ENCODE results near the gene COBLL1.
"Not testable (repeated sequence)": the region's sequence is repeated elsewhere in the genome, so short reads cannot be mapped to it uniquely, and the experiment has no call there.

COBLL1 gene

GRCh38 chr2:164859906-164860693 lies 18.5 kb upstream of the COBLL1 start:
- DNase-seq: not testable (repeated sequence)

- DNase-seq: no peak
Measured at GRCh38 chr2:164859251-164859818, 17.7 kb upstream of the COBLL1 start.

GRCh38 chr2:164852086-164852485 lies 10.5 kb upstream of the COBLL1 start:
- no peak for DNase-seq

GRCh38 chr2:164850235-164850634 lies 8.6 kb upstream of the COBLL1 start:
- DNase-seq: peak; percentile 29 to 81 (median 58)

GRCh38 chr2:164849506-164849905 lies 7.9 kb upstream of the COBLL1 start:
- no peak for DNase-seq

- DNase-seq: no peak
Measured at GRCh38 chr2:164847981-164848741, 6.5 kb upstream of the COBLL1 start.

GRCh38 chr2:164847291-164847690 lies 5.7 kb upstream of the COBLL1 start:
- no peak for DNase-seq

GRCh38 chr2:164846276-164846675 lies 4.7 kb upstream of the COBLL1 start:
- no peak for DNase-seq

- DNase-seq: peak in 2 of 4 experiments; percentile 21 to 23
Measured at GRCh38 chr2:164843346-164843911, 1.8 kb upstream of the COBLL1 start.

GRCh38 chr2:164842624-164842966 lies 972 bp upstream of the COBLL1 start:
- DNase-seq: no peak

- DNase-seq: peak; percentile 49 to 85 (median 66)
Measured at GRCh38 chr2:164840930-164841718, 499 bp downstream of the COBLL1 start.

- peak; percentile 10 to 39 (median 22) for DNase-seq
Measured at GRCh38 chr2:164840458-164840929, 1.1 kb downstream of the COBLL1 start.

- no peak for DNase-seq
Measured at GRCh38 chr2:164839914-164840457, 1.6 kb downstream of the COBLL1 start.

- DNase-seq: no peak
Measured at GRCh38 chr2:164837807-164838206, 3.8 kb downstream of the COBLL1 start.

- no peak for DNase-seq
Measured at GRCh38 chr2:164836907-164837306, 4.7 kb downstream of the COBLL1 start.

GRCh38 chr2:164835302-164835701 lies 6.3 kb downstream of the COBLL1 start:
- no peak for DNase-seq

- DNase-seq: no peak
Measured at GRCh38 chr2:164831887-164832286, 9.7 kb downstream of the COBLL1 start.

- DNase-seq: no peak
Measured at GRCh38 chr2:164831180-164831579, 10.4 kb downstream of the COBLL1 start.

- DNase-seq: no peak
Measured at GRCh38 chr2:164826293-164827243, 15.1 kb downstream of the COBLL1 start.

GRCh38 chr2:164824872-164825271 lies 16.8 kb downstream of the COBLL1 start:
- peak in 2 of 4 experiments; percentile 3 to 28 for DNase-seq

GRCh38 chr2:164823126-164823525 lies 18.5 kb downstream of the COBLL1 start:
- no peak for DNase-seq
